ENCODE data around the gene CETN1.

CETN1 gene

DNA sequence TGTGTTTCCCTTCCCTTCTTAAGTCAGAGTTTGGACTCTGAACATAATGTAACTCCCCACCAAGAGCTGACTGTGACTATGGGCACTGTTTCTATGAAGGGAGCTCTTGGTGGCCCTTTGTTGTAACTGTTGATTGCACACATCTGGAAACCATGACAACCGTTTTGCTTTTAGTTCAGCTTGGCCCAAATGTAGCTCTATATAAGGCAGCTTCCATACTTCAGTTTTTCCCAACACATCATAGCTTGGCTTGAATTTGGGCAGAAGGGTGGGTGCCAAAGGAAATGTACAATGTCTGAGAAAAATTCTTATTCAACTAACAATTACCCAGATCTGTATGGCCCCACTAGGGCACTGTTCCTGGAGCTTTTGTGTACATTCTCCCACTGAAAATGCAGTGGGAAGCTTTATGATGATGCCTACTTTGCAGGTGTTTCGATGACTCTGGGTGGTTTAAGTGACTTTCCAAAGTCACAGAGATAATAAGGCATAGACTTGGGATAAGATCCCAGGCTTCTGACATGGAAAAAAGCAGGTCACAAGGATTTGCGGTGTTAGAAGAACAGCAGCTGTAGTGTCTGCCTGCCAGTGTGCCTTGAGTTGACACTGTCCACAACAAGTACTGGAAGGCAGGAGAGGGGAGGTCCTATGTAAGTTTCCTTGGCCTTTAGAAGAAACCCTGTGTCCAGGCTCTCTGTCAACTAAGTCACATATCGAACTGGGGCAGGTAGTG, 2.4 kb upstream of the CETN1 start:
- no peak for DNase-seq

DNA sequence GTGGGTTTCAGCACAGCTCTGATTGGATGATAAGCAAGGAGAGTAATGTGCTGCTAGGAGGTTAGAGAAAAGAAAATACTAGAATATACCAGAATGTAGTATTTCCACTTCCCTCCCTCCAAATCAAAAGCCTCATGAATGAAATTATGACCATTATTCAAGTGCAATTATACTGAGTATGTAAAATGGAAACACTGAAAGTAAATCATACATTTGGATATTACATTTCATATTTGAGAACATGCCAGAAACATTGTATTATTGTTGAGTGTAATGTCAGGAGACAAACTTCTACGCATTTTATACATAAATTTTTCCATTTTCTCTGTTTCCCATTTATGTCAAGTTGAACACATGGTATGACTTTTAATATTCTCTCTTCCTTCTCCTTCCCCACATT, 942 bp upstream of the CETN1 start:
- DNase-seq = no peak

DNA sequence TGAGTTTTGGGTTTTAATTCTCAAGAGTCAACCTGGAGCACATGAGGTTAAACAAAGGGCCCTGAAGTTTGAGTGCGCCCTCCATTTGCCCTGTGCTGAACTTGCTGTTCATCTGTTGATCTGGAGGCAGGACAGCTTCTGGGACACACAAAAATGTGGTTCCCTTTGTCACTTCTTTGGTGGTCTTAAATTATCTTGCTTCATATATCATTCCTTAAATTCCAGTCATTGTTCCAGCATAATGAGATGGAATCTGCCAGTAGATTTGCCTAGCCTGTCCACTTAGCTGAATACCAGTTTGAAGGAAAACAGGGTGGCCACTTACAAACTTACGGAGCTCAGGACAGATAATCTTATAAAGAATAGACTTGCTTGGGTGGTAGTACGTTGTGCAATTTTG, 916 bp downstream of the CETN1 start:
- no peak for DNase-seq

DNA sequence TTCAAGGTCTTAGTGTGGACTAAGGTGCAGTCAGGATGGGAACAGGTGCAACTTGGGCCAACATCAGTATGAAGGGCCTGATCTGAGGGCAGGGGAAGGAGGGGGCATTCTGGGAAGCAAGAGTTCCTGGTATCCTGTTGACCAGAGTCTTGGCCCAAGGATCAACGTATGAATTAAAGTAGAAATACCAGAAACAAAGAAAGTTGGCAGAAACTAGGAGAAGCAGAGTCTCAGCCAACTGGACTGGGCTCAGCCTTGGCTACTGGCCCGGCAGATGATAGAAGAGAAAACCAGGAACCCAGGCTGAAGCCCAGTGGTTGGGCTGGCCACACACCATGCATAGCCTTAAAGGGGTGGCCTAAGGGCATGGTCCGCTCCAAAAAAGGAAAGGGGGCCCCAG, 2.3 kb downstream of the CETN1 start:
- no peak for DNase-seq

DNA sequence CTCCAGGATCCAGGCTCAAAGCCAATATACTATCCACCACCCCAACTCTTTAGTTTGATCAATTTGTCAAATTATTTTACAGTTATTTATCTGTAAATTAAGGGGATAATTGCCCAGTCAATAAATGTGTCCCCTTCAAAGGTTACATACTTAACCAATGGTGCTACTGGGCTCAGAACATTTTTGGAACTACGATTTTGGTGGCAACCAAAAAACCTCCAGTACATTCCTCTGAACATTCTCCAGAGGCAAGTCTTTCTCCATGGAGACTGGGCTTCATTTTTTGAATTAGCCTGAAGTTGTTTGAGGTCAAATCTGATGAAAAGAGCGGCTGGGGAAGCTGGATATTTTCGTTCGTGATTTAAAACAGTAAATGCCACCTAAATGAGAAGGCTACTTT, 14.9 kb downstream of the CETN1 start:
- DNase-seq = no peak

DNA sequence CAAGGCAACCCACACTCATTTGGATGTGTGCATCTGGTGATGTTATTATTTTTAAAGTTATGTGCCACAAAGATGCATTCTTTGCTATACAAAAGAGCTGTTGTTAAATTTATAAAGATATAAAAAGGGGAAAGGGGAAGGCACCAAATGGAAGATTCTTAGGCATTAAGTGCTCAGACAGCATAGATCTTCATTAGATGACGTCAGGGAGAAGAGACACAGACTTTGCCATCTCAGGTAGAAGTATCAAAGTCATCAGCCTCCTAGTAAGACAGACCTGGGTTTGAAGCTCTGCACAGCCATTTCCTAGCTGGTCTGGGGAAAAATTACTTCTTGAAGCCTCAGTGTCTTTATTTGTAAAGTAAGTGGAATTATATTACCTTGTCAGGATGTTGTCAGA, 15.4 kb downstream of the CETN1 start:
- DNase-seq = no peak

DNA sequence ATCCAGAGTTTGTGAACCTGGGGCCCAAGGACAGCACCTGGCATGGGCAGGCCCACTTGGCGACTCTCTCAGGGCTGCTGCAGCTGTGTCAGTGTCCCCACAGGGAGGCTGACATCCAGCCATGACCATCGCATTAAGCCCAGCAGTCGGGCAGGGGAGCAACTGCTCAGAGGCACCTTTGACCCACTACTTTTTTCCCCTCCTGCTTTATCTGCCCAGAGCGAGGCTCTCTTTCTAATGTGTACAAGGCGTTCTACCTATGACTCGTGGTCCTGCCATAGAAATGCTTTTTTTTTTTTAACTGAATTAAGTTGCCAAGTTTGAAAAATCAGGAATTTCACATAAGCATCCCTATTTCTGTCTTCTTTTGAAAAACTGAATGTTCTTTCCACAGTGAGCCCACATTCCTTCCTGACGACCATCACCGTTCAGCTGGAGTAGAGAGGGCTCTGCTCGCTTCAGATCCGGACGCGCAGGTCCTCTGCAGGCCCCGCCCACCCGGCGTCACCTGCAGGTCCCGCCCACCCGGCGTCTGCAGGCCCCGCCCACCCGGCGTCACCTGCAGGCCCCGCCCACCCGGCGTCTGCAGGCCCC, 16.2 kb downstream of the CETN1 start:
- DNase-seq = peak in 2 of 4 experiments; percentile 34 to 43

DNA sequence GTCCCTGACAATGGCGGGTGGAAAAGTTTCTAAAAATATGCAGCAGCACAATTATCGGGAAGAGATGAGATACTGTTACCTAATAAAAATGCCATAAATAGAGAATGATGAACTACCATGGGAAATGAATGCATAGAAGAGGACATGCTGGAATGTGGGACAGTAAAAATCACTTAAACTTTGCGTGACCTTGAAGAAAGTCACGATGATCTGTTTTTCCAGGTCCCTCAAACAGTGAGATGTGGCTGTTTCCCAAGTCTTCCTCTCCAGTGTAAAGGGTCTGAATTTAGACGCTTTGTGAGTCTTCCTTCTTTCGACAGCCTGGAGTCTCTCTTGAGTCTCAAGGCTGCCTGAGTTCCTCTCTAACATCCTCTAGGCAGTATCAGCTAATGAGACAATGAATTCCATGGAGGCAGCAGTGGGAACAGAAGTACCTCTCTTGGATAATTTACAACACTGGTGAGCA, 18.0 kb downstream of the CETN1 start:
- DNase-seq = peak in 1 of 4 experiments; percentile 15

DNA sequence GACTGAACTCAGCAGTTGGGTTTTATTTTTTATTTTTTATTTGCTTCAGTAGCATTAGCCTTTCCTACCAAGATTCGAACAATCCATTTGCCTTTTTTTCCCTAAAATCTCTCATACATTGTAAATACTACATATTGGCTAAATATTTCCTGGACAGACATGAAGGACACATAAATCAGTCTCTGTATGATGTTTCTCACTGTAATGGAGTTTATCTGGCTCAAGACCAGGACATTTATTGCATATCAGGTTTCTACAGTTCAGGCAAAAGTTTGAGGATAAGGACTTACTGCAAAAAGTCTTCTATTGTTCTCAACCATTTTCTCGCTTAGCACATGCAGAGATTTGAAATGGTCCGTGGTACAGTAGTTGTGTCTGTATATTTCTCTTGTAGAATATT, 19.9 kb downstream of the CETN1 start:
- no peak for DNase-seq

DNA sequence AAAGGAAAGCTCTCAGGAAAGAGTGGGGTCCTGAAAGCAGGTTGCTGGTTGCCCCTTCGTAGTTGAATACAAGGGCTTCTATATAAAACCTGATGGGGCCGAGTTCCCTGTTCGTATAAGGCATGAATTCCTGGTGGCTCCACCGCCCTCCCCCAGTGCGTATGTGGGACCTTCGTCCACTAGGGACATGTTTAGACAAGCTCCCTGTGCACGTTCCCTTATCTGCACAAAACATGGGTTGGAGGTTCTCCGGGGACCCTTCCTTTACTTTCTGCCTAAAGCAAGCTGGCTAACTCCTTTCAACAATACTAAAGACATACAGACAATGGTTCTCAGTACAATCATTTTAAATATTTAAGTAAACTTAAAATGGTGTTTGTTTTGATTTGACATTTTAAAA, 24.6 kb downstream of the CETN1 start:
- no peak for DNase-seq

DNA sequence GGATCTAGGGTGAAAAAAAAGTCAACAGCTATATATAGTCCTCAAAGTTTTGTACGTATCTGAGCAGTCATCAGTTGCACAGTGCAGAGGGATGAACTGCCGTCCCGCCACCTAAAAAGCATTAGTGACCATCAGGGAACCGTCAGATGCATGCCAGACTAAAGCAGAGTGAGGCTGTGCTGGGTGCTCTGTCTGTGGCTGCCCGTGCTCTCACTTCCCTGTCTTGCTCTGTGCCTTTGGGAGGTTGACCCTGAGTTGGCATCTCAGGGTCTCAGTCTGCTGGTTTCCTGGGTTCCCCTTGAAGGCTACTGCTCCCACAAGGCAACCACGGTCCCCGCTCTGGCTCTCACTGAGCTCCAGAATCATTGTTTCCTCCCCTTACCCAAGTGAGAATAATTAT, 27.8 kb downstream of the CETN1 start:
- DNase-seq = peak in 2 of 4 experiments; percentile 12 to 23

DNA sequence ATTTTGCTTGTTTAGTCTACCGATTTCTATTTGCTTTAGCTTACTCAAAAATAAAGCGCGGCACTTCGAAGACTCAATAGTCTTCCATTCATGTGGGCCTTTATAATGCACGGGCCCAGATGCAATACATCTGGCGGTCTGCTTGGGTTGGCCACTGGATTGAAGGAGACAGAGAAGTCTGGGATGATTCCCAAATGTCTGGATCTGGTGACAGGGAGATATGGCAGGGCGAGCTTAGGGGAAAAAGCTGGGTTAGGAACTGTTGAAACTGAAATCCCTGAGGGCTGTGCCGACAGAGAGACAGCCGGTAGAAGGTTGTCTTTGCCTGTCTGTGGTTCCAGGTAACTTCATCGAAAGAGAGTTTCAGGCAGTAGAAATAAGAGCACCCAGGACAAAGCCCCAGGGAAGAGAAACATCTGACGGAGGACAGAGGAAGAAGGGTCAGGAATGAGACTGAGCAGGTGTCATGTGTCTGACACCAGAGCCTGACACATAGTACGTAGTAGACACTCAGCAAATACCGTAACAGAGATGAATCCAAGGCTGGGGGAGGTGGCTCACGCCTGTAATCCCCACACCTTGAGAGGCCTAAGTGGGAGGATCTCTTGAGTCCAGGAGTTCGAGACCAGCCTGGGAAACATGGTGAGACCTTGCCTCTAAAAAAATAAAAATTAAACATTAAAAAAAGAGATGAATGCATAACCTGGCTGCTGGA, 30.2 kb downstream of the CETN1 start:
- no peak for DNase-seq

DNA sequence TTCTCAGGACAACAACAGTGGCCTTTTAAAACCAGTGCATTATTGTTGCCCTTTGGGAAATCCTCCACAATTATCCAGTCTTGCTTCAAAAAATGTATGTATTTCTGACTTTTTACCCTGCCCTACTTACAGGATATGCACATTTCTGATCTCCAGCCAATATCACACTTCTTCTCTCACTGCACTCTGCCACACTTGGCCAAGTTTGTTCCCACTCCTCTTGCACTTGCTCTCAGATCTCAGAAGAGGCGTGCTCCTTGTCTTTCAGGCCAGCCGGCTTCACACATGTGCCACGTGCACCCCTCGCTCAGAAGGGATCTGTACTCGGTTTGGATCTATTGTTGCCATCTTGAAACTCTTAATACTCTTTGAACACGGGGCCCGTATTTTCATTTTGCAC, 32.0 kb downstream of the CETN1 start:
- DNase-seq = no peak

DNA sequence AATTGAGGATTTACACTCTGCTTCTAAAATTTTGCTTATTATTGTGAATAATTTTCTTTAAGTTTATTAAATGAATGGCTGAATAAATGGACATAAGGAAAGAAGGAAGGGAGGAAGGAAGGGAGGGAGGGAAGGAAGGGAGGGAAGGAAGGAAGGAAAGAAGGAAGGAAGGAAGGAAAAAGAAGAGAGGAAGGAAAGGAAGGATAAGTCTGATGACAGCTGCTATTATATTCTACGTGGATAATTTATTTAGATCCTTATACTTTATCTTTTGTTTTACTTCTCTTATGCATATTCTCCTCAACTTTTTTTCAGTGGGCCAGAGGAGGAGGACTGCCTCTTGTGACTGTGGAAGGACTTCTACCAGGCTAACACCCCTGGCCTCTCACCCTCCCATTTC, 34.0 kb downstream of the CETN1 start:
- no peak for DNase-seq

DNA sequence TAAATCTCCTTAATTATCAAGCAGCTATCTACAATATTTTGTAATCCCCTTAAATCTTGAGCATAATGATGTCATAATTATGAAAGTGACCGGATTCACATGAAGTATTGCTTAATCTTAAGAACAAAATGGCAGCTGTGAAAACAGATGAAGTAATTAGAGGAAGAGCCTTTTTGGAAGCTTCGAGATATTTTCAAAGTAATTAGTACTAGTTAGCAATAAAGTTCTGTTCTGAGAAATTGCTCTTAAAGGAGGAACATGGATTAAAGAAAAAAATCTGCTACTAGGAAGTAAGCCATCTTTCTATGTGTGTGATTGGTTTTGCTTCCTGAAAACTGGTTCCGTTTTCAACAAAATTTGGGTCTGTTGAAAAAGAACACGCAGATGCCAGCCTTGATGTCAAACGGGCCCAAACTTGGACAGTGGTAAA, 34.9 kb downstream of the CETN1 start:
- DNase-seq = peak; percentile 58 to 84 (median 76)

DNA sequence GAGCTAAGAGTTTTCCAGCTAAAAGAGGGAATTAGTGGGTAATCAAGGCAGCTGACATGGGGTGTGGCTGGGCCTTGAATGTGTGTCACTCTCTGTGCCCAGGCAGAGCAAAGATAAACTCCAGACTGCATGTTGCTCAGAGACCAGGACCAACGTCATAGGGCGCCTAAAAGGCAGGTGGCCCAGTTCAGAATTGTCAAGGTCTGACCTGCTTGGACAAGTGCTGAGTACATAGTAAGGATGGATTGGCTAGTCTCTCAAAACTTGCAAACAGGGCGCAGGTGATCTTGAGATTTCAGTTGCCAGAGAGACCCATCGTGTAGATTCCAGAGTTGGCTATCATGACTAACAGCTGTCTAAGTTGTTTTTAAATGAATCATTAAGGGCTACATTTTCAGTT, 35.6 kb downstream of the CETN1 start:
- DNase-seq = peak in 3 of 4 experiments; percentile 6 to 10 (median 10)

DNA sequence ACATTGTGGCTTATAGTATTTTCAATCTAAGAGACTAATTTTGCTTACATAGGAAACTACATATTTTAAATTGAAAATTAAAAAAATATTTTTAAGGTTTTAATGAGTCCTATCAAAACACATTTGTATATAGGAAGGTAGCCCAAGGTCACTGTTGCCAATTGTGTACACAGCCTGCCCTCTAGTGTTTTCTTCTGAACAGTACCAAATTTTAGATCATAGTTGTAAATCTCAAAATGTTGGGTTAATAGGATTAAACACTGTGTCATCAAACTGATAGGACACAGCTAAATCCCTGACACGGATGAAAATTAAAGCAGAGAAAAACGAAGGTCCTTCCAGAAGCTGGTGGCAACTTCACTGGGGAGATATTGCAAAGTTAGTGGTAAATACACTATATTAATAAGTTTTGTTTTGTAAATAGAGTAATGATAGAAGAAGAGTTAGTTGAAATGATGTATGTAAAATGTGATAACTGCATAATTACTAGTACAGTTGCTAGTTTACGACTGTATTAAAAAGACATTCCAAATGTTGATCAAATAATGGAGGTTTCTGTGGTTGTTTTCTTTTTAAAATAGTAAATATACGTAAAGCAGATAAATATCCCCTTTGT, 36.3 kb downstream of the CETN1 start:
- peak; percentile 48 to 81 (median 62) for DNase-seq

DNA sequence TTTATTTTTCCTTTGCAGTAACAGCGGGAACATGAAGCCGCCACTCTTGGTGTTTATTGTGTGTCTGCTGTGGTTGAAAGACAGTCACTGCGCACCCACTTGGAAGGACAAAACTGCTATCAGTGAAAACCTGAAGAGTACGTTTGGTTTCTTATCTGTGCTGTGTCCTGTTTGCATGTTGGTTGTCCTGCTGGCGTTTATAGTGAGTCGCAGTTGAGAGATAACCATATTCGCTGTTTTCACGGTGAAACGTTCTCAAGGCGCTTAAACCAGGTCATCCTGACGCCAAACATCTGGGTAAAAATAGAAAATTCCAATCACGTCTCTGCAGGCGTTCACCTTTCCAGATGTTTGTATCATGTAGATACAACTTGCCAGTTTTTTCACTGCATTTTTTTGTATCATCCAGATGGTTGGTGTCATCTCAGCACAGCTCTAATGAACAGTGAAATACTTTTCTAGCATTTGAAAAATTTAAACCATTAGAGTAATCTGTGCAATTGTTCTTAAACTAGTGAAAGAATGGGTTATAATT, 37.9 kb downstream of the CETN1 start:
- DNase-seq = no peak

DNA sequence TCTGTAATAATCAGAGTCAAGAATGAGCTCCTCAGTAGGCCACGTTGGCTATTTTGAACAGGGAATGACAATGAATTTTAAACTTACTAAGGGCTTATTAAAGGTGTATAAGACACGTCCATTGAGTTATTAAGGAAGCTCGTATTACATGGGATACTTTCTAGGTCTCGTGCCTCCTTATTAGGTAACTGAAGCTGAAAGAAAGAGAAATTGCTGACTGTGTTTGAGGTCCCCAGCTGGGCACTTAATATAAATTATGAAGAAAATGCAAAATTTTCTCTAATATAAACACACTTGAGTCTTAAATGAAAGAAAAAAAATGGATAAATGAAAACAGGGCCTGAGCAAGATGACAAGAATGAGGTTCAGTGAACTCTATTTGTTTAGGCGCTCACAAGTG, 38.4 kb downstream of the CETN1 start:
- no peak for DNase-seq

DNA sequence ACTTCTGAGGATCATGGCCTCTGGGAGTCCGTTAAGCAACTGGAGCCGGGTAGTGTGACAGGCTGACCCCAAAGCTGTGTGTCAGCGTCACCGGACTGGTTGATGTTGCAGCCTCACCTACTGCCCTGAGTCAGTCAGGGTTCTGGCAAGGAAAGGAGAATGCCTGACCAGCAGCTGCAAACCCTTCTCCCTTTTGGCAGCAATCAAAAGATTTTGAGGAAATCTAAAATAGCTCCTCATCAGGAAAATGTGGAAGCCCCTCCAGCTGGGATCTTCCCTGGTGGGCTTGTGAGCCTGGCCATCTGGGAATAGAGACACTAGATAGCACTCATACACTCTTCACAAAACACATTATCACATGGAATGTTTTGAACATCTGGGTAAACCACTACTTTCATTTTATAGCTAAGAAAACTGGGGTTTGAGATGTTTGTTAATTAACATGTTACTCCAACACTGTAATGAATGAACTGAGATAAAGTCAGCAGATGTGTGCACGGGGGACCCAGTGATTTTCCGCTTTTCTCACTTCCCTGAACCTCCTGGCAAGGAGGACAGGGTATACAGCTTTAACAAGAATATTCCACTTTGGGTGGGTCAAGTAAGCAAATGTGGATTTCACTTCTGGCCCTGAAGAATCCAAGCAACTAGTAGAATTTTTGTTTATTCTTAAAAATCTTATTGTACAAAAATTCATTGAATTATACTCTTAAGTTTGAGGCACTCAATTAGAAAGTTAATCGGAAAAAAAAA, 41.3 kb downstream of the CETN1 start:
- no peak for DNase-seq

DNA sequence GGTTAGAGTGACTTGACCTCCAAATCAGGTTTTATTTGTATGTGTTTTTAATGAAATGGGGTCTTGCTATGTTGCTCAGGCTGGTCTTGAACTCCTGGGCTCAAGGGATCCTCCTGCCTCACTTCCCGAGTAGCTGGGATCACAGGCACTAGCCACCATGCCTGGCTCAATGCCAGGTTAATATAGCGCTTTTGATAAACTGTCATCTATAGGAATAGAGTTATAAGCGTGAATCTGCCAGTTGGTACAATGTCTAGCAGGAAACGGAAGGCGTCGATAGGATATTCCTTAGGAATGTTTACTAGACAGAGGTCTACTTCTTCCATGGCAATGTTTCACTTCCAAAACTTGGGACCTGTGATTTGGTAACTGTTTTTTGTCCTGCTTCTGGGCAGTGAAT, 42.1 kb downstream of the CETN1 start:
- DNase-seq = no peak
